GM21390 (cell line): ENCODE measurements around the gene CPXM2.

ENCODE experiments used
- ATAC-seq: cut with Tn5 transposase; IDR thresholded peaks from one replicate; pipeline ENCODE4 v1.9.1; 2021; ENCODE audit not compliant: unreplicated experiment

Gene CPXM2

GRCh38 chr10:123906296-123906695 is 14.7 kb upstream of the CPXM2 start:
- no peak for ATAC-seq

GRCh38 chr10:123904834-123905409 is 13.3 kb upstream of the CPXM2 start:
- no peak for ATAC-seq

GRCh38 chr10:123903621-123904020 is 12.0 kb upstream of the CPXM2 start:
- ATAC-seq = no peak

DNA sequence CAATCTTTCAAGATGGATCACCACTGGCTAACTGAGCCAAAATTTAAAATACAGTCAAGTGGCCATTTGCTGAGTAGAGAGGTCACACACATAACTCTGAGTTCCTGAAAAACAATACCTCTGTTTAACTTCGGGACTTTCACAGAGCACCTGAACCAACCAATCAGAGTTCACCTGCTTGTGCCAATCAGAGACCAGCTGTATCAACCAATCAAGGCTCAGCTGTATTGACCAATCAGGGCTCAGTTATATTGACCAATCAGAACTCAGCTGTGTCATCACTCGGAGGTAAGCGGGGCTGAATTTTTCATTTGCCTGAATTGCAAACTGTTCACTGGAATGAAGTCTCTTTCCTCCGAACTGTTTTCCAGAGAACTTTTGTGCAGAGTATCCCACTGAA is 10.0 kb upstream of the CPXM2 start:
- ATAC-seq = no peak

DNA sequence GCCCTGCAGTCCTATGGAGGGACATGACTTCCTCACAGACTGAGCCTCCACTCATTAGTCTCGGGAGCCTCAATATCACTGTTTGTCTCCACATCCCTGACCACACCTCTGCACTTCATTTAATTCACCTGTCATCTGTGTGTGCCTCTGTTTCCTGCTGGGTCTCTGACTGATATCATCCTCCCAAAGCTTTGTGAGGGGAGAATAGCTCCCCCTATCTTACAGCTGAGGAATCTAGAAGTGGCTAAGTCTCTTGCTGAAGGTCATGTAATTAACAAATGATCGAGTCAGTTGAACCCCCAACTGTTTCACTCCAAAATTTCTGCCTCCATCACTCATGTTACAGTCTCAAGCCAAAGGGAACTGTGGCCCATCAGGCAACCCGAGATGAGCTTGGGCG is 5.5 kb upstream of the CPXM2 start:
- ATAC-seq = no peak

- ATAC-seq = no peak
These were observed 4.8 kb upstream of the CPXM2 start for GRCh38 chr10:123896246-123896927.

DNA sequence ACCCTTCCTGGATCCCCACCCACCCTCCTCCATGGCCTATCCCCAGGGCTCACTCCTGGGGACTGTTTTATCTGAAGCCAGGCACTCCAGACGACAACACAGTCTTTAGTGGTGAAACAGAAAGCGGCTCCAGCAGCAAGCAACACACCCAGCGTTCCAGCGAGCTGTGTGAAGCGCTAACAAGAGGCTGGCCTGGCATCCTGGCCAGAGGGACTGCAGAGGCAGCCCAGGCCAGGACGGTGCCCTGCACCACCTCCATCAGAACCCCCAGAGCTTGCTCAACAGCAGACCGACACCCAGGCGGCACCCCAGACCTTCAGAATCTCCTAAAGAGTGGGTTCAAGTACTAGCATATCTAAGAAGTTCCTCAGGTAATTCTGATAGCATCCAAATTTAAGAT is 2.0 kb upstream of the CPXM2 start:
- no peak for ATAC-seq

DNA sequence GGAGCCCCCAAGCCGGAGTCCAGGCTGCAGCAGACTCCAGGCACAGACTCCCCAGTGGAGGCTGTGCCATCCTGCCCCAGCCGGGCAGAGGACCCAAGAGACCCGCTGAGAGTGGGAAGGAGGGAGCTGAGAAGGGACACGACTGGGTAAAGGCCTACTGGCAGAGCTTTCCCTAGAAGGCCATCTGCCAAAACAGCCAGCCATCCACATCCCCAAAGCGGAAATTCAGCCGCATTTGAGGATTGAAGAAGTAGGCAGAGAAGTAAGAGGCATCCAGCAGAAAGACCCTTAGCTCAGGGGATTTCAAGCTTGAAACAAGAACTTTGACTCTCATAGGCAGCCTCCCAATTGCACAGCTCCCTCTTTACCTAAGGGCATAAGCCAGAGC is 857 bp downstream of the CPXM2 start:
- no peak for ATAC-seq

DNA sequence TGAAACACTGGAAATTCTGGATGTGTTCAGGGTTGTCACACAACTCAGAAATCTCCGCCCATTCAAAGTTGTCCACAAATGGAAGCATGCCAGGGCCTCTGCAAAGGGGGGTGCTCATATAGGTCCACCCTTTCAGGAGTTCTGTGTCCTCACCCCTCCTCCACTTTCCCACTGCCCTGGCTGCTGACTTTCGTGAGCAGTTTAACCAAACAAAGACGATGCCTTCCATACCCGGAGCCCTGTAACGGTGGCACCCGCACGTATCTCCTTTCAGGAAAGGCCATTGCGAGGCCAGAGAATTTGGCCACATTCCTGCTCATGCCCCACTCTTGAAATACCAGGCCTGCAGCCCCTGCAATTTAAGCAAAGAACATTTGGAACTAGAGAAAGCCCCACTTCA is 1.4 kb downstream of the CPXM2 start:
- no peak for ATAC-seq

DNA sequence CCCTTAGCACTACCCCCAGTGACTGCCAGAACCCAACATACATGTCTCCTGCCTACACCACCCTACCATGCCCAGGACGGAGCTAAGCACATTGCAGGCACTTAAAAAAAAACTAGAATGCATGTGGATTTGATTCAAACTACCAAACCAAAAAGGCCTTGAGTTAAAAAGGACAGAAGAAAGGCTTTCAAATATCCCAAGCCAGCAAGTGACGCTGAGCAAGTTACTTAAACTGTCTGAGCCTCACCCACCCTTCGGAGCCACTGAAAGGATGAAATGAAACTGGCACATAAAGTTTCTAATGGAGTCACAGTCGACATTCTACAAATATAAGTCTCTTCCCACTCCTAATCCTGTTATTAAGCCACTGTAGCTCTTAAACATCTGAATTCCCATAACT is 1.8 kb downstream of the CPXM2 start:
- no peak for ATAC-seq

GRCh38 chr10:123888751-123889150 is 2.9 kb downstream of the CPXM2 start:
- ATAC-seq = no peak

- no peak for ATAC-seq
These were observed 3.4 kb downstream of the CPXM2 start for GRCh38 chr10:123888256-123888655.

GRCh38 chr10:123886292-123886691 is 5.3 kb downstream of the CPXM2 start:
- ATAC-seq = no peak

DNA sequence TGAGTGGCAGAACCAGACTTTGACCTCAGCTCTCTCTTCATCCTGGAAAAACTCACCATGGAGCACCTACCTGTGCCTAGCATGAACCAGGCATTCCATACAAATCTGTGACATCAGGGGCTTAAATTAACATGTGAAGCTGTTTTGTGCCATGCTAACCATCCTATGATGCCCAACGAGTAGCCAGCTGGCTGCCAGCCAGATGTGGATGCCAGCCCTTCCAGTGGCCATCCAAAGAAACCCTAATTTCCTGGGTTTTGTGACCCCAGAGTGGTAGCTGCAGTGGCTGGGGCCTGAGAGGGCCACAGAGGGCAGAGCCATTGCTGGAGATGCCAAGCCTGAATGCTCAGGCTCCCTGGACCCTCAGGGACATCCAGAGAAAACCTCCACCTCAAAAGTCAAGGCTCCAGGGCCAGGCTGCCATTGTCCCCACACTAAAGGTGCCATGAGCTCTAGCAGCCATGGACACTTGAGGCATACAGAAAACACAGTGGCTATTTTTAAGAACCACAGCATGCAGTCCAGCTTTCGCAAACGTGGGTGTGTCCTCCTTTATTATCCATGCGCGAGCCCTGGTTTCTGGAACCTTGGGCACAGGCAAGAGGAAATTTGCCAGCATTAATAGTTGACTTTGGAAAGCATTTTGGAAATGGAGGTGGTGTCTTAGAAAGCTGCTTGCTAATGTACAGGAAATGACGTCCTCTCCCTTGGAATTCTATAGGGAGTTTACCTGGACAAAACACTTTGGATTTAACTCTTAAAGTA is 6.0 kb downstream of the CPXM2 start:
- ATAC-seq = no peak

GRCh38 chr10:123884907-123885381 is 6.7 kb downstream of the CPXM2 start:
- ATAC-seq = no peak

DNA sequence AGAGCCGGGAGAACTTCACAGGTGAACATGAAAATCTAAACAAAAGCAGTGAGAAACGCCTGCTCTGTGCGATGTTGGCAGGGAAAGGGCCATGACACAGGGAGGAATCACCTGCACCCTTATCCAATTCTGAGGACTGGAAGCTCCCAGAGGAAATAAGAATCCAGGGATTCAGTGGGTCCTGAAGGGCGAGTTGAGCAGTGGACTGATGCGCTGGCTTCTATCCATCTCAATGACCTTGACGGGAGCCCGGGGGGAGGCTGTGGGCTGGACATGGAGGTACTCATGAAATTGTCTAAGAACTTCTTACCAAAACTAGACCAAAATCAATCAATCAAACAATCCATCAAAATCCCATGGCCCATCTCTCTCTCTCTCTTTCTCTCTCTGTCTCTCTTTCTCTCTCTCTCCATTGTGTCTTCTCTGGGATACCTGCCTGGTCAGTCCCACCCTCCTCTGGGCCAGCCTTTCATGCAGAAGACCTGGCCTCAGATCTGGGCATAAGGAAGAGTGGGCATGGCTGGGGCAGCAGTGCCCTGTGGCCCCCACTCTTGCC is 7.2 kb downstream of the CPXM2 start:
- ATAC-seq = no peak

GRCh38 chr10:123883673-123884320 is 7.8 kb downstream of the CPXM2 start:
- ATAC-seq = no peak

DNA sequence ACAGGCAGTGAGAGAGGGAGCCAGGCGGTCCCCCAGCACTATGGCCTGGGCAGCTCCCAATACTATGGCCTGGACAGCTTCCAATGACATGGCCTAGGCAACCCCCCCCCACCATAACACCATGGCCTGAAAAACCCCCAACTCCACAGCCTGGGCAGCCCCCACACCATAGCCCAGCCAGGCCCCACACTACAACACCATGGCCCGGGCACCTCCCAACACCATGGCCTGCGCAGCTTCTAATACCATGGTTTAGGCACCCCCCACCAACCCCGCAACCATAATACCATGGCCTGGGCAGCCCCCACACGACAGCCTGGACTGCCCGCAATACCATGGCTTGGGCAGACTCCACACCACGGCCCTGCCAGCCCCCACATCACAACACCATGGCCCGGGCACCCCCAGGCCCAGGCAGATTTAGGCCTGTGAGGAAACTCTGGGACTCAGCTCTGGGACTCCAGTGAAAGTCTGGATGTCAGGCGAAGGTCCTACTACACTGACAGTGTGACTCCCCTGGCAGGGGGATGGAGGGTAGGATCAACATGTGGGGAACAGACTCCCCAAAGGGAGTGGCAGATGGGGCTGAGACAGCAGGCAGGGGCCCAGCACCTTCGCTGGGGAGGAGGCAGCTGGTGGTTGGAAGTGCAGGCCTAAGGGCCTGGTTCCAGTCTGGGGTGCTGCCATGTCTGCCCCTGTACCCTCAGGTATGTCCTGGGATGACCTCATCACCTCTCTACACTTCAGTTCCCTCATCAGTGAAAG is 8.7 kb downstream of the CPXM2 start:
- no peak for ATAC-seq

DNA sequence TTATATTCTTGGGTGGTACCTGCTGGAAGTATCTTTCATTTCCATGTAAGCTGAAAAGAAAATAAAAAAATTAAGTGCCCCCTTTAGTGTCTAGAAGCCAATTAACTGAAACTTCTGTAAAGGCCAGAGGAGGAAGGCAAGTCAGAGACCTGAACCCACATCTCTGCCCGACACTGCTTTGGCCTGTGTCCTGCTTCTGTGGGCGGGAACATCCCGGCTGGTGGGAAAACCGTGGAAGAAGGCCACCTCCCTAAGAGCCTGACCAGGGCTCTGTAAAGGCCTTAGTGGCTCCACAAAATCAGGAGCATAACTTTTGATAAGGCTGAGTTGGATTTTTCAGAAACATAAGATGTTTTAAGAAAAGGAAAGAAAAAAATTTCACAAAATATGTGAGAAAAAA is 9.4 kb downstream of the CPXM2 start:
- ATAC-seq = no peak

DNA sequence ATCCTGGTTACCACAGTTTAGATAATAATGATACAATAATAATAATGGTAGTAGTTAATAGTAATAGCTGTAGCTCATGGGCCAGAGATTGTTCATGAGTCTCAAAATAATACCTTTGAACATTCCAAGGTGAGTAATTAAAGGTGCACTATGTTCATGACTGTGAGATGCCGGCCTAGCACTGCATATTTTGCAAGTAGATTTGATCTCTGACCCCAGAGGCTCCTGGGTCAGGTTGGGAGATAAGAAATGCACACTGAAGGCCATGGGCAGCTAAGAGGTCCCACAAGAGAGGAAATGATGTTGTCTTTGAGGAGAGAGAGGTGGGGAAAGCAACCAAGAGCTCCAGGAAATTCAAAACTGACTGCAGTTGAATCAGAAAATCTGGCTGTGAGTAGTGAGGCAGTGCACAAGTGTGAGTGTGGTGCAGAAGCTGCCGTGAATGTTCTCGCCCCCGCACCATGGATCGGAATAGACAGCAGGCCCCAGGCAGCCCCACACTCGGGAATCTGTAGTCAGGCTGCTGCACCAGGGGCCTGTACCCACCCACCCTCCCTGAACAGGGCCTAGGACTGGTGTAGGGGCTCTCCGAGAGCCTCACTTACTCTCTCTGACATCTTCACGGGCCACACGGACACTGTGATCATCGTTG is 11.9 kb downstream of the CPXM2 start:
- ATAC-seq = no peak
